Esophagus muscularis mucosa (tissue), 4 donors: Measurements from ENCODE around the gene TFAP2B.

ENCODE experiments used
- CTCF ChIP-seq, 3 experiments: fragments of 200-600 bp in 2 of 3; fragments of 450-650 bp in 1 of 3; sonication (generic) in 2 of 3; IDR thresholded peaks; one replicate each; pipeline ENCODE4 v1.5.1; 2017 to 2019; ENCODE audit warnings: antibody characterized with exemption in 3 of 3, mild to moderate bottlenecking in 2 of 3, moderate library complexity in 1 of 3
- EP300 ChIP-seq: sonication (generic); formaldehyde crosslinking; IDR thresholded peaks from one replicate; pipeline ENCODE4 v1.6.1; 2017; ENCODE audit warnings: antibody characterized with exemption
- POLR2A ChIP-seq: fragments of 450-650 bp; IDR thresholded peaks from one replicate; pipeline ENCODE4 v1.6.1; 2017; ENCODE audit warnings: antibody characterized with exemption, moderate library complexity, mild to moderate bottlenecking, low read depth
- POLR2AphosphoS5 ChIP-seq, 2 donors: sonication (generic); formaldehyde crosslinking; IDR thresholded peaks; one replicate each; pipeline ENCODE4 v1.6.1; 2017; ENCODE audit warnings: antibody characterized with exemption in 2 of 2

- no peak for TF ChIP-seq CTCF (IDR thresholded peaks at IDR 0.05)
- TF ChIP-seq POLR2A: no peak
- TF ChIP-seq EP300: no peak
- TF ChIP-seq POLR2AphosphoS5 (IDR thresholded peaks at IDR 0.05): no peak
Observed at GRCh38 chr6:50795574-50795973, 23.1 kb upstream of the TFAP2B start.
